Measurements from ENCODE around the gene MAD1L1. TPM values are rescaled to one million over a fixed set of nuclear protein-coding genes. Genes with fewer than 3 reads are reported as not detected.

Gene MAD1L1
- total RNA-seq, 2 donors from 2014 or later, result 34.2 to 53.5 TPM

- H3K9me3 Mint-ChIP-seq, result no peaks in the 10 kb centered on the region
- peak in 1 of 2 donors; percentile 42 for DNase-seq (ENCODE audit: low spot score in 2 of 2)
- peaks cover 3% of the 10 kb centered on the region in 2 donors for H3K36me3 Mint-ChIP-seq
- no peak for ATAC-seq
- peak overlapping the region in 1 of 2 donors; percentile 50 for H3K27ac Mint-ChIP-seq
These were observed 30.4 kb downstream of the MAD1L1 start for GRCh38 chr7:2202361-2202761.

GRCh38 chr7:2201686-2202360 lies 30.9 kb downstream of the MAD1L1 start:
- DNase-seq (ENCODE audit: low spot score in 2 of 2), result peak in 1 of 2 donors; percentile 48
- ATAC-seq, result no peak
- Mint-ChIP-seq H3K36me3 (peaks cover 8 to 9% of the 10 kb centered on the region in 2 donors), H3K9me3 (no peaks in the 10 kb centered on the region), H3K27ac (peak overlapping the region in 1 of 2 donors; percentile 50)

GRCh38 chr7:2201128-2201527 lies 31.6 kb downstream of the MAD1L1 start:
- H3K9me3 Mint-ChIP-seq, result no peaks in the 10 kb centered on the region
- H3K36me3 Mint-ChIP-seq, result peaks cover 13 to 16% of the 10 kb centered on the region in 2 donors
- ATAC-seq (no peak), DNase-seq (ENCODE audit: low spot score in 2 of 2) (peak in 1 of 2 donors; percentile 33)
- no peak overlapping the region for H3K27ac Mint-ChIP-seq

GRCh38 chr7:2200584-2200980 lies 32.2 kb downstream of the MAD1L1 start:
- peak overlapping the region in 1 of 2 donors; percentile 82 for H3K27ac Mint-ChIP-seq
- H3K9me3 Mint-ChIP-seq, result no peaks in the 10 kb centered on the region
- ATAC-seq (no peak), DNase-seq (ENCODE audit: low spot score in 2 of 2) (peak in 1 of 2 donors; percentile 38)
- H3K36me3 Mint-ChIP-seq, result peaks cover 18 to 21% of the 10 kb centered on the region in 2 donors

- ATAC-seq (no peak), DNase-seq (ENCODE audit: low spot score in 2 of 2) (peak in 1 of 2 donors; percentile 43)
- Mint-ChIP-seq H3K9me3 (no peaks in the 10 kb centered on the region), H3K36me3 (peaks cover 19 to 26% of the 10 kb centered on the region in 2 donors), H3K27ac (peak overlapping the region in 1 of 2 donors; percentile 82)
These were observed 32.7 kb downstream of the MAD1L1 start for GRCh38 chr7:2199956-2200583.

- H3K9me3 Mint-ChIP-seq, result no peaks in the 10 kb centered on the region
- no peak overlapping the region for H3K27ac Mint-ChIP-seq
- H3K36me3 Mint-ChIP-seq, result peaks cover 19 to 26% of the 10 kb centered on the region in 2 donors
- peak in 1 of 2 donors; percentile 46 for DNase-seq (ENCODE audit: low spot score in 2 of 2)
- no peak for ATAC-seq
These were observed 33.2 kb downstream of the MAD1L1 start for GRCh38 chr7:2199528-2199927.

- H3K9me3 Mint-ChIP-seq, result no peaks in the 10 kb centered on the region
- H3K36me3 Mint-ChIP-seq, result peaks cover 19 to 26% of the 10 kb centered on the region in 2 donors
- H3K27ac Mint-ChIP-seq, result no peak overlapping the region
- ATAC-seq (no peak), DNase-seq (ENCODE audit: low spot score in 2 of 2) (peak in 1 of 2 donors; percentile 42)
These were observed 34.0 kb downstream of the MAD1L1 start for GRCh38 chr7:2198760-2199159.

GRCh38 chr7:2198206-2198605 lies 34.5 kb downstream of the MAD1L1 start:
- peaks cover 19 to 26% of the 10 kb centered on the region in 2 donors for H3K36me3 Mint-ChIP-seq
- H3K9me3 Mint-ChIP-seq, result no peaks in the 10 kb centered on the region
- H3K27ac Mint-ChIP-seq, result no peak overlapping the region
- peak in 1 of 2 donors; percentile 23 for DNase-seq (ENCODE audit: low spot score in 2 of 2)
- no peak for ATAC-seq

GRCh38 chr7:2197436-2198155 lies 35.1 kb downstream of the MAD1L1 start:
- ATAC-seq (no peak), DNase-seq (ENCODE audit: low spot score in 2 of 2) (peak in 1 of 2 donors; percentile 35)
- peak overlapping the region; percentile 11 to 74 for H3K27ac Mint-ChIP-seq
- H3K9me3 Mint-ChIP-seq, result no peaks in the 10 kb centered on the region
- peaks cover 19 to 26% of the 10 kb centered on the region in 2 donors for H3K36me3 Mint-ChIP-seq

- no peak overlapping the region for H3K27ac Mint-ChIP-seq
- peaks cover 19 to 26% of the 10 kb centered on the region in 2 donors for H3K36me3 Mint-ChIP-seq
- H3K9me3 Mint-ChIP-seq, result no peaks in the 10 kb centered on the region
- ATAC-seq (no peak), DNase-seq (ENCODE audit: low spot score in 2 of 2) (peak in 1 of 2 donors; percentile 45)
These were observed 36.1 kb downstream of the MAD1L1 start for GRCh38 chr7:2196381-2197378.

- ATAC-seq (no peak), DNase-seq (ENCODE audit: low spot score in 2 of 2) (peak in 1 of 2 donors; percentile 39)
- Mint-ChIP-seq H3K36me3 (peaks cover 21 to 31% of the 10 kb centered on the region in 2 donors), H3K9me3 (no peaks in the 10 kb centered on the region), H3K27ac (no peak overlapping the region)
These were observed 37.1 kb downstream of the MAD1L1 start for GRCh38 chr7:2195400-2196246.

- Mint-ChIP-seq H3K9me3 (no peaks in the 10 kb centered on the region), H3K36me3 (peaks cover 35 to 49% of the 10 kb centered on the region in 2 donors)
These were observed 39.0 kb downstream of the MAD1L1 start for GRCh38 chr7:2193575-2194305.

GRCh38 chr7:2192831-2193534 lies 39.8 kb downstream of the MAD1L1 start:
- peak in 1 of 2 donors; percentile 33 for DNase-seq (ENCODE audit: low spot score in 2 of 2)
- H3K36me3 Mint-ChIP-seq, result peaks cover 40 to 57% of the 10 kb centered on the region in 2 donors
- no peak overlapping the region for H3K27ac Mint-ChIP-seq
- ATAC-seq, result no peak
- no peaks in the 10 kb centered on the region for H3K9me3 Mint-ChIP-seq

More at GRCh38 chr7:2193575-2194305, 39.0 kb downstream of the MAD1L1 start:
- DNase-seq (ENCODE audit: low spot score in 2 of 2) (no peak), ATAC-seq (no peak)
- H3K27ac Mint-ChIP-seq, result peak overlapping the region in 1 of 2 donors; percentile 22

GRCh38 chr7:2191016-2191415 lies 41.7 kb downstream of the MAD1L1 start:
- H3K9me3 Mint-ChIP-seq, result no peaks in the 10 kb centered on the region
- no peak for ATAC-seq
- no peak overlapping the region for H3K27ac Mint-ChIP-seq

More at GRCh38 chr7:2191016-2191415, 41.7 kb downstream of the MAD1L1 start:
- peaks cover 29 to 40% of the 10 kb centered on the region in 2 donors for H3K36me3 Mint-ChIP-seq
- DNase-seq (ENCODE audit: low spot score in 2 of 2), result no peak

Measured in activated naive CD4-positive, alpha-beta T cell treated with anti-CD3 and anti-CD28 coated beads, Interleukin-2, amount 50 U/mL, for 72 hours (primary cell).